ENCODE measurements around the gene FAF2. TPM values are rescaled to one million over a fixed set of nuclear protein-coding genes. Genes with fewer than 3 reads are reported as not detected.

Gene FAF2
- total and polyA plus RNA-seq, 2 donors (not counting 3 experiments of a cell fraction or from before 2014, with no cell fraction given): 27.9 to 43.5 TPM

GRCh38 chr5:176408590-176408989 is 39.6 kb upstream of the FAF2 start:
- H2AFZ ChIP-seq (ENCODE audit: low read depth, low read length): no peak overlapping the region
- CTCF ChIA-PET: interaction anchor here (0.9 kb wide), 1 partner anchor 39 kb away, joined by 3 read pairs; the partner anchor contains the start of gene FAF2
- POLR2A ChIA-PET: no interaction called here
- no peak overlapping the region for H3K27ac ChIP-seq (ENCODE audit: insufficient read depth, low read depth, low read length)
- peaks cover 3 to 13% of the 10 kb centered on the region in 2 experiments for H3K36me3 ChIP-seq (ENCODE audit: control insufficient read depth in 2 of 2, extremely low read depth in 1 of 2, insufficient read depth in 2 of 2, low read length in 2 of 2)
- no peaks in the 10 kb centered on the region for H3K27me3 ChIP-seq (ENCODE audit: control insufficient read depth in 2 of 2, insufficient read depth in 2 of 2, low read length in 2 of 2)
- peaks cover 4% of the 10 kb centered on the region for H3K79me2 ChIP-seq (ENCODE audit: control insufficient read depth, insufficient read depth, low read length)
- H3K9me1 ChIP-seq (replicated peaks; ENCODE audit: control insufficient read depth, extremely low read depth, insufficient read depth, low read length): no peaks in the 10 kb centered on the region
- no peak overlapping the region for H3K9ac ChIP-seq (replicated peaks; ENCODE audit: extremely low read depth, insufficient read depth, low read length)
- H3K9me3 ChIP-seq (replicated peaks; ENCODE audit: control insufficient read depth, insufficient read depth, low read length): no peaks in the 10 kb centered on the region
- BruUV-seq (replicated peaks): no TSS peak
- H3K4me2 ChIP-seq (ENCODE audit: insufficient read depth, low read length): no peak overlapping the region
- DNase-seq (ENCODE audit: low read depth, low spot score) (no peak), FAIRE-seq (no peak)
- intact Hi-C loops (cut with micrococcal nuclease): no loop called here
- H3K4me1 ChIP-seq (ENCODE audit: control insufficient read depth, extremely low read depth, insufficient read depth, low read length): no peaks in the 10 kb centered on the region
- no peak overlapping the region for H3K4me3 ChIP-seq (replicated peaks in 1 of 3; ENCODE audit: insufficient read depth in 1 of 3, low read depth in 1 of 3, low read length in 3 of 3)
- no peak for TF ChIP-seq JUN (IDR thresholded peaks at IDR 0.05; ENCODE audit: borderline replicate concordance, insufficient read depth, insufficient read length, low read depth)
- TF ChIP-seq EZH2 (IDR thresholded peaks at IDR 0.05; ENCODE audit: borderline replicate concordance, low read depth, low read length, severe bottlenecking): no peak
- no peak for TF ChIP-seq CTCF (IDR thresholded peaks at IDR 0.05; ENCODE audit: extremely low read depth in 1 of 2, insufficient read depth in 1 of 2, low read depth in 1 of 2, low read length in 2 of 2)
- no peak for TF ChIP-seq POLR2A (IDR thresholded peaks at IDR 0.05; ENCODE audit: low read depth, low read length)
- no peak for TF ChIP-seq POLR2AphosphoS5 (IDR thresholded peaks at IDR 0.05; ENCODE audit: insufficient read depth, low read depth, low read length)
- TF ChIP-seq MAX (IDR thresholded peaks at IDR 0.05; ENCODE audit: insufficient read depth, insufficient read length): no peak
- TF ChIP-seq FOS (IDR thresholded peaks at IDR 0.05; ENCODE audit: borderline replicate concordance, insufficient read depth, low read length): no peak
- no peak for TF ChIP-seq MYC (IDR thresholded peaks at IDR 0.05; ENCODE audit: low read depth, low read length)
- TF ChIP-seq GATA2 (IDR thresholded peaks at IDR 0.05; ENCODE audit: insufficient read depth, insufficient read length, low read depth, low read length): no peak
- no peaks in the 10 kb centered on the region for H4K20me1 ChIP-seq (replicated peaks; ENCODE audit: control insufficient read depth, extremely low read depth, insufficient read depth, low read length)
- dilution Hi-C loops (cut with MboI; ENCODE audit: extremely low pct_ligation_motif_present, low sequenced_read_pairs): no loop called here

All from endothelial cell of umbilical vein (primary cell).